ENCODE measurements around the gene SPTLC3. TPM values are rescaled to one million over a fixed set of nuclear protein-coding genes. Genes with fewer than 3 reads are reported as not detected.

Gene SPTLC3
- total RNA-seq, 2 experiments from 2014 or later = not detected

- Histone ChIP-seq H3K79me2 (ENCODE audit: insufficient read depth, low read depth, low read length) (no peaks in the 10 kb centered on the region), H3K27ac (ENCODE audit: low read depth, low read length, poor library complexity, severe bottlenecking) (no peak overlapping the region), H4K20me1 (ENCODE audit: insufficient read depth, low read length) (no peaks in the 10 kb centered on the region), H3K4me2 (ENCODE audit: low read length) (no peak overlapping the region), H3K4me1 (ENCODE audit: insufficient read depth, low read length, poor library complexity, severe bottlenecking) (no peaks in the 10 kb centered on the region), H2AFZ (ENCODE audit: low read length) (no peak overlapping the region), H3K9me2 (ENCODE audit: insufficient read depth, low read length) (no peaks in the 10 kb centered on the region), H3K36me3 (ENCODE audit: insufficient read depth, low read length) (no peaks in the 10 kb centered on the region), H3K9me3 (ENCODE audit: low read length) (no peaks in the 10 kb centered on the region), H3K4me3 (ENCODE audit: low read depth, low read length, poor library complexity, severe bottlenecking) (no peak overlapping the region)
- no peak for DNase-seq (ENCODE audit: low spot score)
- ChIA-PET POLR2A (interaction anchor here (1.0 kb wide), 1 partner anchor 317 kb away, joined by 3 read pairs; no protein-coding TSS in a partner anchor), CTCF (ENCODE audit: unreplicated experiment) (no interaction called here)
- no TSS peak for BruUV-seq (replicated peaks)
- intact Hi-C loops (cut with micrococcal nuclease; ENCODE audit: unreplicated experiment) = no loop called here
- TF ChIP-seq CTCF (conservative IDR thresholded peaks at IDR 0.05; ENCODE audit: low read length) (no peak), EZH2phosphoT487 (IDR thresholded peaks at IDR 0.05; ENCODE audit: borderline replicate concordance, low read depth, low read length) (no peak)
These were observed 190.5 kb downstream of the SPTLC3 start for GRCh38 chr20:13199279-13199678.

GRCh38 chr20:13200767-13201500 lies 192.2 kb downstream of the SPTLC3 start:
- Histone ChIP-seq H2AFZ (ENCODE audit: low read length) (no peak overlapping the region), H3K4me3 (ENCODE audit: low read depth, low read length, poor library complexity, severe bottlenecking) (no peak overlapping the region), H3K36me3 (ENCODE audit: insufficient read depth, low read length) (no peaks in the 10 kb centered on the region), H3K27ac (ENCODE audit: low read depth, low read length, poor library complexity, severe bottlenecking) (no peak overlapping the region), H3K4me1 (ENCODE audit: insufficient read depth, low read length, poor library complexity, severe bottlenecking) (no peaks in the 10 kb centered on the region), H3K9me3 (ENCODE audit: low read length) (no peaks in the 10 kb centered on the region), H3K4me2 (ENCODE audit: low read length) (no peak overlapping the region), H3K9me2 (ENCODE audit: insufficient read depth, low read length) (no peaks in the 10 kb centered on the region), H4K20me1 (ENCODE audit: insufficient read depth, low read length) (no peaks in the 10 kb centered on the region), H3K79me2 (ENCODE audit: insufficient read depth, low read depth, low read length) (no peaks in the 10 kb centered on the region)
- intact Hi-C loops (cut with micrococcal nuclease; ENCODE audit: unreplicated experiment) = no loop called here
- TF ChIP-seq CTCF (conservative IDR thresholded peaks at IDR 0.05; ENCODE audit: low read length) = no peak
- no peak for TF ChIP-seq EZH2phosphoT487 (IDR thresholded peaks at IDR 0.05; ENCODE audit: borderline replicate concordance, low read depth, low read length)
- POLR2A ChIA-PET = no interaction called here
- CTCF ChIA-PET (ENCODE audit: unreplicated experiment) = no interaction called here
- no peak for DNase-seq (ENCODE audit: low spot score)
- BruUV-seq (replicated peaks) = no TSS peak

- CTCF ChIA-PET (ENCODE audit: unreplicated experiment) = no interaction called here
- no peak for DNase-seq (ENCODE audit: low spot score)
- POLR2A ChIA-PET = interaction anchor here (1.2 kb wide), 1 partner anchor 9 kb away, joined by 4 read pairs; no protein-coding TSS in a partner anchor
- TF ChIP-seq CTCF (conservative IDR thresholded peaks at IDR 0.05; ENCODE audit: low read length) (no peak), EZH2phosphoT487 (IDR thresholded peaks at IDR 0.05; ENCODE audit: borderline replicate concordance, low read depth, low read length) (no peak)
- Histone ChIP-seq H3K27ac (ENCODE audit: low read depth, low read length, poor library complexity, severe bottlenecking) (no peak overlapping the region), H3K9me2 (ENCODE audit: insufficient read depth, low read length) (no peaks in the 10 kb centered on the region), H3K9me3 (ENCODE audit: low read length) (no peaks in the 10 kb centered on the region), H3K36me3 (ENCODE audit: insufficient read depth, low read length) (no peaks in the 10 kb centered on the region), H3K79me2 (ENCODE audit: insufficient read depth, low read depth, low read length) (no peaks in the 10 kb centered on the region), H3K4me1 (ENCODE audit: insufficient read depth, low read length, poor library complexity, severe bottlenecking) (no peaks in the 10 kb centered on the region), H4K20me1 (ENCODE audit: insufficient read depth, low read length) (no peaks in the 10 kb centered on the region), H3K4me3 (ENCODE audit: low read depth, low read length, poor library complexity, severe bottlenecking) (no peak overlapping the region), H2AFZ (ENCODE audit: low read length) (no peak overlapping the region), H3K4me2 (ENCODE audit: low read length) (no peak overlapping the region)
- no TSS peak for BruUV-seq (replicated peaks)
- intact Hi-C loops (cut with micrococcal nuclease; ENCODE audit: unreplicated experiment) = no loop called here
These were observed 193.8 kb downstream of the SPTLC3 start for GRCh38 chr20:13202565-13202964.
